ENCODE measurements around the gene ZFR.
"Not testable (repeated sequence)": the region's sequence is repeated elsewhere in the genome, so short reads cannot be mapped to it uniquely, and the experiment has no call there.

ZFR gene

GRCh38 chr5:32315221-32316014 lies 129.1 kb downstream of the ZFR start:
- no peak for DNase-seq

- no peak for DNase-seq
These were observed 129.9 kb downstream of the ZFR start for GRCh38 chr5:32314658-32315057.

- not testable (repeated sequence) for DNase-seq
These were observed 130.4 kb downstream of the ZFR start for GRCh38 chr5:32314152-32314488.

GRCh38 chr5:32312595-32313332 lies 131.8 kb downstream of the ZFR start, which contains the start of gene MTMR12:
MTMR12 (minus strand) TSS chr5:32312939; CDS start chr5:32312838, 101 bp downstream.
- DNase-seq, result peak; percentile 100

GRCh38 chr5:32312197-32312594 lies 132.3 kb downstream of the ZFR start:
- DNase-seq, result peak; percentile 59

GRCh38 chr5:32311404-32312196 lies 132.9 kb downstream of the ZFR start:
- no peak for DNase-seq

GRCh38 chr5:32309761-32310160 lies 134.8 kb downstream of the ZFR start:
- DNase-seq, result no peak

- no peak for DNase-seq
These were observed 135.6 kb downstream of the ZFR start for GRCh38 chr5:32308946-32309345.

GRCh38 chr5:32307769-32308194 lies 136.8 kb downstream of the ZFR start:
- DNase-seq, result no peak

- no peak for DNase-seq
These were observed 139.9 kb downstream of the ZFR start for GRCh38 chr5:32304622-32305021.

All from NCI-H526 treated with DMSO at 0.1 percent for 48 hours (cell line).